HCT116 (cell line): Measurements from ENCODE around the gene CECR2. TPM values are rescaled to one million over a fixed set of nuclear protein-coding genes. Genes with fewer than 3 reads are reported as not detected.

ENCODE experiments used
- ATAC-seq: fragments of 200-7000 bp; cut with Tn5 transposase; 2 replicates; pipeline ENCODE4 v1.9.1; 2020; ENCODE audit warnings: mild to moderate bottlenecking, moderate library complexity
- BruUV-seq: library from RNA; stranded (reverse); fragments of 400-500 nt; replicated peaks from 2 replicates; lab custom pipeline; 2021; lab: Mats Ljungman, UMichigan
- CTCF ChIA-PET: fragments of 300-600 bp; sonication (Branson Sonifier 250); formaldehyde crosslinking; loops from one replicate; lab custom pipeline; 2021; ENCODE audit warnings: antibody characterized with exemption; lab: Charles Lee
- POLR2A ChIA-PET: fragments of 300-600, 350-600 bp; sonication (Branson Sonifier 250); formaldehyde crosslinking; loops from one replicate; lab custom pipeline; 2021; ENCODE audit warnings: antibody characterized with exemption; lab: Charles Lee
- RAD21 ChIA-PET, 2 experiments: fragments of 300-600 bp; sonication (Branson Sonifier 250); formaldehyde crosslinking; loops; one replicate each; lab custom pipeline; 2023; ENCODE audit warnings: low total read pairs in 2 of 2; ENCODE audit not compliant: uncharacterized antibody in 2 of 2, unreplicated experiment in 2 of 2, low non-redundant PET in 1 of 2; lab: Charles Lee
- DNase-seq: peaks from one replicate; pipeline ENCODE4 v3.0.0-alpha.2; 2010; ENCODE audit warnings: low read depth, low spot score
- H2AFZ ChIP-seq: fragments of 200-600 bp; shearing (Covaris generic), sonication (generic); 2 replicates; pipeline ENCODE4 v1.6.1; 2017; ENCODE audit warnings: low read depth, mixed run types, mixed read lengths, antibody characterized with exemption, low read length; ENCODE audit not compliant: poor library complexity, severe bottlenecking
- H3K27ac ChIP-seq: 2 replicates; pipeline ENCODE4 v1.5.1; 2012; ENCODE audit warnings: low read depth, low read length
- H3K27me3 ChIP-seq: fragments of 200-600 bp; sonication (generic); 2 replicates; pipeline ENCODE4 v1.6.1; 2016; ENCODE audit warnings: mixed run types, low read length, mixed read lengths; ENCODE audit not compliant: insufficient read depth
- H3K36me3 ChIP-seq, 2 experiments: fragments of 200-500 bp in 1 of 2; fragments of 200-600 bp in 1 of 2; sonication (Bioruptor generic) in 1 of 2; sonication (generic) in 1 of 2; 2 replicates each; pipeline versions ENCODE4 v1.5.1 to v1.6.1; 2014 to 2016; ENCODE audit warnings: low read length in 2 of 2, inconsistent platforms in 1 of 2, mixed read lengths in 1 of 2, mixed run types in 1 of 2; ENCODE audit not compliant: insufficient read depth in 2 of 2, control insufficient read depth in 1 of 2
- H3K4me1 ChIP-seq, 2 experiments: fragments of 200-600 bp in 1 of 2; sonication (generic) in 1 of 2; 2 replicates each; pipeline versions ENCODE4 v1.5.1 to v1.6.1; 2012 to 2017; ENCODE audit warnings: low read length in 2 of 2, inconsistent platforms in 1 of 2, mild to moderate bottlenecking in 1 of 2, mixed read lengths in 1 of 2, mixed run types in 1 of 2, moderate library complexity in 1 of 2; ENCODE audit not compliant: insufficient read depth in 2 of 2, control insufficient read depth in 1 of 2
- H3K4me2 ChIP-seq: fragments of 200-600 bp; sonication (generic); 2 replicates; pipeline ENCODE4 v1.6.1; 2017; ENCODE audit warnings: mixed run types, low read length, mixed read lengths
- H3K4me3 ChIP-seq, 2 experiments: fragments of 200-600 bp in 1 of 2; sonication (generic) in 1 of 2; replicated peaks in 1 of 2; 2 replicates each; pipeline ENCODE4 v1.5.1; 2011 to 2016; ENCODE audit warnings: low read length in 2 of 2, control low read depth in 1 of 2, low read depth in 1 of 2, mild to moderate bottlenecking in 1 of 2, mixed read lengths in 1 of 2, mixed run types in 1 of 2
- H3K79me2 ChIP-seq: fragments of 200-600 bp; sonication (generic); 2 replicates; pipeline ENCODE4 v1.6.1; 2017; ENCODE audit warnings: mild to moderate bottlenecking, mixed run types, low read length, moderate library complexity, mixed read lengths; ENCODE audit not compliant: insufficient read depth
- H3K9ac ChIP-seq: fragments of 200-600 bp; sonication (generic); 2 replicates; pipeline ENCODE4 v1.6.1; 2016; ENCODE audit warnings: low read length, mixed read lengths
- H3K9me2 ChIP-seq: fragments of 200-600 bp; sonication (generic), shearing (Covaris generic); 2 replicates; pipeline ENCODE4 v1.6.1; 2017; ENCODE audit warnings: mixed run types, mild to moderate bottlenecking, moderate library complexity; ENCODE audit not compliant: insufficient read depth
- H3K9me3 ChIP-seq, 2 experiments: fragments of 200-500 bp in 1 of 2; fragments of 200-600 bp in 1 of 2; sonication (Bioruptor generic) in 1 of 2; sonication (generic) in 1 of 2; 2 replicates each; pipeline ENCODE4 v1.6.1; 2014 to 2017; ENCODE audit warnings: low read length in 2 of 2, mixed read lengths in 2 of 2, inconsistent platforms in 1 of 2, low read depth in 1 of 2, mild to moderate bottlenecking in 1 of 2, mixed run types in 1 of 2, moderate library complexity in 1 of 2; ENCODE audit not compliant: control insufficient read depth in 1 of 2, insufficient read depth in 1 of 2
- H4K20me1 ChIP-seq: fragments of 200-600 bp; sonication (generic), shearing (Covaris generic); 2 replicates; pipeline ENCODE4 v1.6.1; 2017; ENCODE audit warnings: mixed run types, mild to moderate bottlenecking, moderate library complexity; ENCODE audit not compliant: insufficient read depth
- EGR1 ChIP-seq: IDR thresholded peaks from 2 replicates; pipeline ENCODE4 v1.6.1; 2012; ENCODE audit warnings: low read depth
- EZH2phosphoT487 ChIP-seq: fragments of 200-600 bp; IDR thresholded peaks from 2 replicates; pipeline ENCODE4 v1.6.1; 2018; ENCODE audit warnings: antibody characterized with exemption, borderline replicate concordance
- POLR2AphosphoS5 ChIP-seq: IDR thresholded peaks from 2 replicates; pipeline ENCODE4 v1.6.1; 2011; ENCODE audit warnings: mild to moderate bottlenecking, low read depth, low read length, moderate library complexity
- SIN3A ChIP-seq: IDR thresholded peaks from 2 replicates; pipeline ENCODE4 v1.6.1; 2012; ENCODE audit warnings: low read depth
- SP1 ChIP-seq: IDR thresholded peaks from 2 replicates; pipeline ENCODE4 v1.6.1; 2012; ENCODE audit warnings: low read depth
- SRF ChIP-seq: IDR thresholded peaks from 2 replicates; pipeline ENCODE4 v1.6.1; 2012; ENCODE audit warnings: low read depth
- TCF7L2 ChIP-seq: IDR thresholded peaks from 2 replicates; pipeline ENCODE4 v1.7.0; 2011; ENCODE audit warnings: borderline replicate concordance, inconsistent platforms; ENCODE audit not compliant: insufficient read depth, insufficient read length; ENCODE audit errors: extremely low read depth
- YY1 ChIP-seq: IDR thresholded peaks from 2 replicates; pipeline ENCODE4 v1.6.1; 2011; ENCODE audit warnings: low read length, low read depth, moderate library complexity, mild to moderate bottlenecking; ENCODE audit not compliant: insufficient replicate concordance; ENCODE audit errors: extremely low read depth
- intact Hi-C: fragments of 100-400 bp; cut with micrococcal nuclease; formaldehyde crosslinking; loops from 2 replicates; pipeline ENCODE4 v1.10.0; 2022
- total RNA-seq: library from RNA; stranded (reverse); gene quantifications from one replicate; pipeline ENCODE4 v1.2.1, GENCODE V29; 2021; ENCODE audit not compliant: unreplicated experiment
- TF ChIP-seq, protein P1 (sequence below), 3 experiments: fragments of 200-600 bp in 1 of 3; sonication (generic) in 1 of 3; IDR thresholded peaks in 2 of 3; conservative IDR thresholded peaks in 1 of 3; 2 replicates each; pipeline ENCODE4 v1.5.1; 2012 to 2017; ENCODE audit warnings: low read depth in 2 of 3, low read length in 2 of 3, antibody characterized with exemption in 1 of 3, borderline replicate concordance in 1 of 3, control low read depth in 1 of 3, mild to moderate bottlenecking in 1 of 3, mixed read lengths in 1 of 3, mixed run types in 1 of 3, moderate library complexity in 1 of 3; ENCODE audit not compliant: insufficient read depth in 1 of 3

Gene CECR2
- total RNA-seq, 1 experiment from 2014 or later, result 6.0 TPM

DNA sequence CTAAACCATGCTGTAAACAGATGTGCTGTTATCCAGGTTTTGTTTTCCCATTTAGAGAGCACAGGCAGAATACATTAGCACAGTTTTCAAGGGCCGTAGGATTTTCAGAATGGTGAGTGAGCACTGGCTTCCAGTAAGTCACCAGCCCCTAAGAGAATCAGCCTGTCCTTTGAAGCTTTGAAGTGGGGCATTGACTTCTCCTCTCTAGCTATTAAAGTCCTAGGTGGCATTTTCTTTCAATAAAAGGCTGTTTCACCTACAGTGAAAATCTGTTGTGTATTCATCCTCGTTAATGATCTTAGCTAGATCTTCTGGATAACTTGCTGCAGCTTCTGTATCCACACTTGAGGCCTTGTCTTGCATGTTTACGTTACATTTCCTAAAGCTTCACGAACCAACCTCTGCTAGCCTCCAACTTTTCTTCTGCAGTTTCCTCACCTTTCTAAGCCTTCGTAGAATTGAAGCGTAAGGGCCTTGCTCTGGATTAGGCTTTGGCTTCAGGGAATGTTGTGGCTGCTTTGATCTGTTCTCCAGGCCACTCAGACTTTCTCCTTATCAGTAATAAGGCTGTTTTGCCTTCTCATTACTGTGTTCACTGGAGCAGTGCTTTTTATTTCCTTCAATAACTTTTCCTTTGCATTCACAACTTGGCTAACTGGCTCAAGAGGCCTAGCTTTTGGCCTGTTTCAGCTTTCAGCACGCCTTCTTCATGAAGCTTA, 15.5 kb downstream of the CECR2 start:
- H4K20me1 ChIP-seq, result no peaks in the 10 kb centered on the region
- ChIA-PET POLR2A (interaction anchor here (0.6 kb wide), 1 partner anchor 9 kb away, joined by 3 read pairs; no protein-coding TSS in a partner anchor), RAD21 (no interaction called here), CTCF (no interaction called here)
- H3K4me3 ChIP-seq, result no peak overlapping the region
- intact Hi-C loops, result no loop called here
- DNase-seq (no peak), ATAC-seq (no peak)
- H3K9me2 ChIP-seq, result no peaks in the 10 kb centered on the region
- H3K27ac ChIP-seq, result no peak overlapping the region
- H3K9me3 ChIP-seq, result peaks cover 6 to 8% of the 10 kb centered on the region in 2 experiments; a peak in 1 of 4 replicates
- no TSS peak for BruUV-seq
- TF ChIP-seq TCF7L2, result no peak
- TF ChIP-seq POLR2AphosphoS5, result no peak
- TF ChIP-seq SIN3A, result no peak
- TF ChIP-seq SRF, result no peak
- TF ChIP-seq SP1, result no peak
- TF ChIP-seq, protein P1, sequence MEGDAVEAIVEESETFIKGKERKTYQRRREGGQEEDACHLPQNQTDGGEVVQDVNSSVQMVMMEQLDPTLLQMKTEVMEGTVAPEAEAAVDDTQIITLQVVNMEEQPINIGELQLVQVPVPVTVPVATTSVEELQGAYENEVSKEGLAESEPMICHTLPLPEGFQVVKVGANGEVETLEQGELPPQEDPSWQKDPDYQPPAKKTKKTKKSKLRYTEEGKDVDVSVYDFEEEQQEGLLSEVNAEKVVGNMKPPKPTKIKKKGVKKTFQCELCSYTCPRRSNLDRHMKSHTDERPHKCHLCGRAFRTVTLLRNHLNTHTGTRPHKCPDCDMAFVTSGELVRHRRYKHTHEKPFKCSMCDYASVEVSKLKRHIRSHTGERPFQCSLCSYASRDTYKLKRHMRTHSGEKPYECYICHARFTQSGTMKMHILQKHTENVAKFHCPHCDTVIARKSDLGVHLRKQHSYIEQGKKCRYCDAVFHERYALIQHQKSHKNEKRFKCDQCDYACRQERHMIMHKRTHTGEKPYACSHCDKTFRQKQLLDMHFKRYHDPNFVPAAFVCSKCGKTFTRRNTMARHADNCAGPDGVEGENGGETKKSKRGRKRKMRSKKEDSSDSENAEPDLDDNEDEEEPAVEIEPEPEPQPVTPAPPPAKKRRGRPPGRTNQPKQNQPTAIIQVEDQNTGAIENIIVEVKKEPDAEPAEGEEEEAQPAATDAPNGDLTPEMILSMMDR (IDR thresholded peaks at IDR 0.05 in 2 of 3, conservative IDR thresholded peaks at IDR 0.05 in 1 of 3; ENCODE audit: borderline replicate concordance in 1 of 3, insufficient read depth in 1 of 3, low read depth in 2 of 3, low read length in 2 of 3), result no peak
- TF ChIP-seq EGR1, result no peak
- TF ChIP-seq YY1, result no peak
- TF ChIP-seq EZH2phosphoT487, result no peak
- no peak overlapping the region for H2AFZ ChIP-seq
- no peaks in the 10 kb centered on the region for H3K4me1 ChIP-seq
- no peaks in the 10 kb centered on the region for H3K27me3 ChIP-seq
- H3K4me2 ChIP-seq, result no peak overlapping the region
- no peak overlapping the region for H3K9ac ChIP-seq
- H3K36me3 ChIP-seq, result no peaks in the 10 kb centered on the region
- no peaks in the 10 kb centered on the region for H3K79me2 ChIP-seq
